Measurements from ENCODE around the gene ABCC10.

Gene ABCC10

DNA sequence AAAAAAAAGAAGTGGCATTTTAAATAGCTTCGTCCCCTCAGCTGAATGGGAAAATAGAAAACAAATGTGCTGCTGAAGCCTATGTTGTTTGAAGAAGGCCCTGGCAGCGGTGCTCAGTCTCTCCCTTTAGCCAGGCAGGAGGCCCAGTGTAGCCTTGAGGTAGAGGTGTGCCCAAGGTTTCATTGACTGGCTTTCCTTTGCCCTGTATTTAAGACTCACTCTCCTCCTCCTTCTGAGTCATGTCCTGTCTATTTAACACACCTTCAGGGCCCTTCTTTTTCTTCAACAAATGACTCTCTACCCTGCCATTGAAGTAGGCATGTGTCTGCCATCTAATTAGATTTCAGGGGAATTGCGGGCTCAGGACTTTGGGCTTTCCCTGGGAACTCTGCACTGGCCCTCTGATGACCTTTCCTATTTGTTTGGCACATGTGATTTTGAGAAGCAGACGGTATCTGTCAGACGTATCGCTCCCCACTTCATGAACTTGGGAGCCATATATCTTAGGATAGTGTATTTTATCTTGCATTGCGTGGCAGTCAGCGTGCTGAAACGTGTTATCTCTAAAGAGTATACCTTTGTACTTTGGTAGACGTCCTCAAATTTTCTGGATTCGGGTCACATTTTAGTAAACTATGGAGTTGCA, 54.4 kb downstream of the ABCC10 start:
- no peak for FAIRE-seq
- no peak for TF ChIP-seq CTCF (IDR thresholded peaks at IDR 0.05; ENCODE audit: insufficient read depth, missing control alignments)
- DNase-seq (ENCODE audit: insufficient read length, low spot score): no peak

GRCh38 chr6:43488667-43489276, 61.4 kb downstream of the ABCC10 start:
- DNase-seq (ENCODE audit: insufficient read length, low spot score) (no peak), FAIRE-seq (no peak)
- no peak for TF ChIP-seq CTCF (IDR thresholded peaks at IDR 0.05; ENCODE audit: insufficient read depth, missing control alignments)

DNA sequence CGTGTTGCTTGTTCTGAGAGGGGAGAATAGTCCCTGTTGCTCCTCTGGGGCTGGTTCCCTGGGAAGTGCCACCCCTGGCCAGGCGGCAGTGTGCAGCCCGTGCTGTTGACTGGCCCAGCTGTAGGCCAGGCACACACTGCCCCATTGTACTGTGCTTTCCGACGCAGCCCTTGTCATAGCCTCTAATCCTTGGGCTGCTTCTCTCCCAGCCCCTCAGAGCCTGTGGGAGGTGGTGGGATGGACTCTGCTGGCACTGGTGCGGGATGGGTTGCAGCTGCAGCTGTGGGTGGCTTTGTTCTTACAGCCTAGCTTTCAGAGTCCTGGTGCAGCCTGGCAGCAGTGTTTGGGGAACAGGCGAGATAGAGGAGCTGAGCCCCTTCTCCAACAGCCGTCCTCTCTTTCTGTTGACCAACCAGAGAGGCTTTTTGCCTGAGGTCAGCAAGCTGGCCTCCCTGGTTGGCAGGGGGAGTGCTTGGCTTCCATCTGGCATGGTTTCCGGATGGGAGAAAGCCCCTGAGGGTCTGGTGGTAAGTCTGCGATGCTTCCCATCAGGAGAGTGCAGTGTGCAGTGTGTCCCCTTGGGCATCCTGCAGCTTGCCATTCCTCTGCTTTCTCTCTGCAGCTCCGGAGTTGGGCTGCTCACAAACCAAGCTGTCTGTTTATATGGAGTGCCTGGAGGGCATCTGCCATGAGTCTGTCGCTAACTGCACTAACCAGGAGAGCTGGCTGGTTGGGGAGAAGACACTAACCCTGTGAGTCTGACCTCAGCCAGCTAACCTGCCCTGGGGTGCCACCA, 62.1 kb downstream of the ABCC10 start:
- no peak for TF ChIP-seq CTCF (IDR thresholded peaks at IDR 0.05; ENCODE audit: insufficient read depth, missing control alignments)
- DNase-seq (ENCODE audit: insufficient read length, low spot score) (no peak), FAIRE-seq (no peak)

- no peak for FAIRE-seq
- no peak for DNase-seq (ENCODE audit: insufficient read length, low spot score)
- no peak for TF ChIP-seq CTCF (IDR thresholded peaks at IDR 0.05; ENCODE audit: insufficient read depth, missing control alignments)
These were observed 63.2 kb downstream of the ABCC10 start for GRCh38 chr6:43490523-43490939.

DNA sequence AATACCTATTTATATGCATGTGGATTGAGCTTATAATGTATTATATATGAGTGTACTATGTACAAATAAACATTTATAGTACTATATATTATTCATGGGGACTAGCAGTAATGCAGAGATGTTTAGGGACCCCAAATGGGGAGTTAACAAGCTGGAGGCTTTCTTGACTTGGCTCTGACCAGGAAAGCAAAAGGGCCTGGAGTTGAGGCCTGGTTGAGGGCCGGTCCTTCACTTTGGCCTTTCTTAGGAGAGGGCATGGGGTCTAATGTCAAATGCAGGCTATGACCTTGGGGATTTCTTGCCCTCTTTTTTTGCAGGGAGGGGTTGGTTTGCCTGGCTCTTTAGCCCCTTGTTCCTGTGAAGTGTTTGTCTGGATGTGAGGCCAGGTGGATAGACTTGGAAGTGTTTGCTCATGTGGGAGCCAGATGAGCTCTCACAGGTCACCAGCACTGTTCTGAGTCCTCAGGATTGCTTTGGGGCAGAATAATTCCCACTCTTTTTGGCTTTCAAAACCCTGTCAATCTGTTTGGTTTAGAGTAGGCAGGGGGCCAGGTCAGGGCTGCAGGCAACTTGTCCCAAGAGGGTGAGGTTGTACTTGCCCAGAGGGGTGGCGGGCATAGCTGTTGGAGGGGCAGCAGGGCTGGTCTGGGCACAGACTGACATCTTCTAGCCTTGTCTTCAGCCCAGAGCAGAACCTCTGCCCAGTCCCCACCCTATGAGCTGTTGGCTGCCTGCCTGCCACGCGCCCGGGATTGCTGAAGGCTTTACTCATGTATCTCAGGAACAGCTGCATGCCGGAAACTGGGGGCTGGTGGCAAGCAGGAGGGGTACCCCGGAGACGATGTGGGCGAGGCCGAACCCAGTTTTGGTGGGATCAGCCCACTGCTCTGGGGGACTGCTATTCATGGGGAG, 64.7 kb downstream of the ABCC10 start:
- no peak for TF ChIP-seq CTCF (IDR thresholded peaks at IDR 0.05; ENCODE audit: insufficient read depth, missing control alignments)
- FAIRE-seq: no peak
- DNase-seq (ENCODE audit: insufficient read length, low spot score): no peak

DNA sequence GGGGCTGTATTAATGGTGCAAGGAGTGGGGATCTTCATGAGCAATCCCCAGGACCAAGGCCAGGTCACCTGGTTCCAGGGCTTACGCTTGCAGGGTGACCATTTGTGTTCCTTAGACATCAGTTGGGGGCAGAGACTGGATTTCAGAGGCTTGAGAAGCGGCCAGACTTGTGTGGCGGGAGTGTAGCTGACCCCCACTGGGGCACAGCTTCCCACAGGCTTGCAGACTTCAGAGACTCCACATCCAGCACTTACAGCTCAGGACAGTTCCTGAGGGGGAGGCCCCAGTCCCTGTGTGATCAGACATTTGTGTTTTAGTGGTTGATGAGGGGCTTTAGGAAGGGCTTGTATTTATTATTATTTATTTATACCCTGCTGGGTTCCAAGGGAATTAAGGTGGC, 65.3 kb downstream of the ABCC10 start:
- FAIRE-seq (no peak), DNase-seq (ENCODE audit: insufficient read length, low spot score) (no peak)
- no peak for TF ChIP-seq CTCF (IDR thresholded peaks at IDR 0.05; ENCODE audit: insufficient read depth, missing control alignments)

Measured in D721Med (cell line).